Vagina (tissue), 2 donors: ENCODE measurements around the gene RGS6. TPM values are rescaled to one million over a fixed set of nuclear protein-coding genes. Genes with fewer than 3 reads are reported as not detected.

Experiments
- DNase-seq, 2 donors: peaks; one replicate each; pipeline ENCODE4 v3.0.0-alpha.2; 2017; ENCODE audit errors: extremely low spot score in 2 of 2
- H3K27ac ChIP-seq: fragments of 200-600 bp; sonication (generic); one replicate; pipeline ENCODE4 v1.5.1; 2019
- H3K27me3 ChIP-seq: fragments of 200-600 bp; sonication (generic); one replicate; pipeline ENCODE4 v1.5.1; 2019
- H3K36me3 ChIP-seq, 2 donors: fragments of 200-600 bp; sonication (generic); one replicate each; pipeline ENCODE4 v1.5.1; 2017 to 2019
- H3K4me1 ChIP-seq: fragments of 200-600 bp; sonication (generic); one replicate; pipeline ENCODE4 v1.5.1; 2019
- H3K4me3 ChIP-seq, 2 donors: fragments of 200-600 bp; sonication (generic); 1 replicate in 1 of 2; 2 replicates in 1 of 2; pipeline ENCODE4 v1.5.1; 2016 to 2019
- H3K9me3 ChIP-seq: fragments of 200-600 bp; sonication (generic); one replicate; pipeline ENCODE4 v1.5.1; 2019
- POLR2A ChIP-seq, 2 donors: fragments of 450-650 bp; IDR thresholded peaks; one replicate each; pipeline ENCODE4 v1.6.1; 2017; ENCODE audit warnings: antibody characterized with exemption in 2 of 2, mild to moderate bottlenecking in 2 of 2, moderate library complexity in 2 of 2
- POLR2AphosphoS5 ChIP-seq, 2 donors: sonication (generic); formaldehyde crosslinking; IDR thresholded peaks; one replicate each; pipeline ENCODE4 v1.9.0; 2017; ENCODE audit warnings: antibody characterized with exemption in 2 of 2, mild to moderate bottlenecking in 2 of 2, low read depth in 1 of 2; ENCODE audit not compliant: insufficient read depth in 1 of 2
- intact Hi-C: fragments of 100-400 bp; cut with DNase I; formaldehyde crosslinking; loops from one replicate; pipeline ENCODE4 v1.15.1; 2023
- total RNA-seq: library from RNA; depleted of rRNA; stranded (reverse); fragments of >200 nt; gene quantifications from one replicate; pipeline ENCODE4 v1.2.3, GENCODE V29; 2016
- TF ChIP-seq, protein P1 (sequence below), 3 experiments: fragments of 450-650 bp in 2 of 3; fragments of 200-600 bp in 1 of 3; sonication (generic) in 1 of 3; IDR thresholded peaks; one replicate each; pipeline ENCODE4 v1.5.1; 2017 to 2019; ENCODE audit warnings: antibody characterized with exemption in 3 of 3, mild to moderate bottlenecking in 2 of 3, moderate library complexity in 2 of 3

RGS6 gene
- total RNA-seq, 1 donor from 2014 or later = 2.0 TPM

DNA sequence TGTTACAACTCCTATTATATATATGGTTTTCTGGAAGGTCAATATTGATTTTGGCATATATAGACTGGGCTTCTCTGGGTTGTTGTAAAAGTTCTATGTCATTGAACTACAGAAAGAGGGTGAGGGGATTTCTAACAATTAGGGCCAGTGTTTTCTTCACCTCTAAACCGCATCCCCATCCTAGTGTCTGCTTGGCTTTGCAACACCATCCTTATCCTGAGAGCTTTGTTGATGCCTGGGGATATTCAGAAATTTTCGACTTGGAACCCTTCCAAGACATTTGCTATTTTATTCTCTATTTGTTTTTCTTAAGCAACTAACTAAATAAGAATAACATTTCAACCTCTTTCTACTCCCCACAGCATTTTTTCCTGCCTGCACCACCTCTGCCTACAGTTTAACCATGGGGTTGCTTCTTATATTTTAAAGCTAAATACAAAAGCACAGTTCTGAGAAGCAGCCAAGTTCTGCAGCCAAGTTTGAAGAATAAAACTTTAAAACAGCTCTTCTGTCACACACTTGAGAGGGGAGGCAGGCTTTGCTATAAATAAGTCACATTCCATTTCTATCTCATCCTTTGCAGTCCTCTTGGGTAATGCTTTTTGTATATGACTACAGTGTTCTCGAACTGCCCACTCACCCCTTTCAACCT is 53.4 kb downstream of the RGS6 start:
- H3K4me3 ChIP-seq = no peak overlapping the region
- peaks cover 10% of the 10 kb centered on the region for H3K4me1 ChIP-seq
- H3K27me3 ChIP-seq = no peaks in the 10 kb centered on the region
- H3K27ac ChIP-seq = no peak overlapping the region
- TF ChIP-seq, protein P1, sequence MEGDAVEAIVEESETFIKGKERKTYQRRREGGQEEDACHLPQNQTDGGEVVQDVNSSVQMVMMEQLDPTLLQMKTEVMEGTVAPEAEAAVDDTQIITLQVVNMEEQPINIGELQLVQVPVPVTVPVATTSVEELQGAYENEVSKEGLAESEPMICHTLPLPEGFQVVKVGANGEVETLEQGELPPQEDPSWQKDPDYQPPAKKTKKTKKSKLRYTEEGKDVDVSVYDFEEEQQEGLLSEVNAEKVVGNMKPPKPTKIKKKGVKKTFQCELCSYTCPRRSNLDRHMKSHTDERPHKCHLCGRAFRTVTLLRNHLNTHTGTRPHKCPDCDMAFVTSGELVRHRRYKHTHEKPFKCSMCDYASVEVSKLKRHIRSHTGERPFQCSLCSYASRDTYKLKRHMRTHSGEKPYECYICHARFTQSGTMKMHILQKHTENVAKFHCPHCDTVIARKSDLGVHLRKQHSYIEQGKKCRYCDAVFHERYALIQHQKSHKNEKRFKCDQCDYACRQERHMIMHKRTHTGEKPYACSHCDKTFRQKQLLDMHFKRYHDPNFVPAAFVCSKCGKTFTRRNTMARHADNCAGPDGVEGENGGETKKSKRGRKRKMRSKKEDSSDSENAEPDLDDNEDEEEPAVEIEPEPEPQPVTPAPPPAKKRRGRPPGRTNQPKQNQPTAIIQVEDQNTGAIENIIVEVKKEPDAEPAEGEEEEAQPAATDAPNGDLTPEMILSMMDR (IDR thresholded peaks at IDR 0.05) = no peak
- TF ChIP-seq POLR2A (IDR thresholded peaks at IDR 0.05) (no peak), POLR2AphosphoS5 (IDR thresholded peaks at IDR 0.05; ENCODE audit: insufficient read depth in 1 of 2, low read depth in 1 of 2) (no peak)
- intact Hi-C loops = no loop called here
- H3K9me3 ChIP-seq = no peaks in the 10 kb centered on the region
- no peak for DNase-seq
- no peaks in the 10 kb centered on the region for H3K36me3 ChIP-seq

GRCh38 chr14:71988476-71988875 is 56.2 kb downstream of the RGS6 start:
- TF ChIP-seq, protein P1 (IDR thresholded peaks at IDR 0.05) = no peak
- no peak for TF ChIP-seq POLR2AphosphoS5 (IDR thresholded peaks at IDR 0.05; ENCODE audit: insufficient read depth in 1 of 2, low read depth in 1 of 2)
- TF ChIP-seq POLR2A (IDR thresholded peaks at IDR 0.05) = no peak
- no peaks in the 10 kb centered on the region for H3K9me3 ChIP-seq
- intact Hi-C loops = no loop called here
- H3K4me1 ChIP-seq = peaks cover 10% of the 10 kb centered on the region
- no peaks in the 10 kb centered on the region for H3K36me3 ChIP-seq
- no peak overlapping the region for H3K27ac ChIP-seq
- DNase-seq = no peak
- no peaks in the 10 kb centered on the region for H3K27me3 ChIP-seq
- no peak overlapping the region for H3K4me3 ChIP-seq

- intact Hi-C loops = no loop called here
- TF ChIP-seq POLR2AphosphoS5 (IDR thresholded peaks at IDR 0.05; ENCODE audit: insufficient read depth in 1 of 2, low read depth in 1 of 2) (no peak), POLR2A (IDR thresholded peaks at IDR 0.05) (no peak)
- TF ChIP-seq, protein P1 (IDR thresholded peaks at IDR 0.05) = no peak
- H3K27ac ChIP-seq = no peak overlapping the region
These were observed 56.7 kb downstream of the RGS6 start for GRCh38 chr14:71988939-71989338.

DNA sequence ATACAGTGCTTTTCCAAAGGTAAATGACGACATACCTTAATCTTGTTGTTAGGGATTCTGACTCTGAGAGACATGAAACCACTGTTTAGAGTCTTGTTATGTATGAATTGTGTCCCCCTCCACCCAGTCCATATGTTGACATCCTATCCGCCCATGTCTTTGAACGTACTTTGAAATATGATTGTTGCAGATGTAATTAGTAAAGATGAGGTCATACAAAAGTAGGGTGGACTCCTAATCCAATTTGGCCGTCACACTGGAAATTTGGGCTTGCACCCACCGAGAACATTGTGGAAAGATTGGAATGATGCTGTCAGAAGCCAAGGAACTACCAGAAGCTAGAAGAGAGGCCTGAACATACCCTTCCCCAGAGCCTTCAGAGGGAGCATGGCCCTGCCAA is 62.2 kb downstream of the RGS6 start:
- H3K27me3 ChIP-seq = no peaks in the 10 kb centered on the region
- no peaks in the 10 kb centered on the region for H3K4me1 ChIP-seq
- intact Hi-C loops = no loop called here
- no peak for TF ChIP-seq POLR2A (IDR thresholded peaks at IDR 0.05)
- no peak for TF ChIP-seq POLR2AphosphoS5 (IDR thresholded peaks at IDR 0.05; ENCODE audit: insufficient read depth in 1 of 2, low read depth in 1 of 2)
- TF ChIP-seq, protein P1 (IDR thresholded peaks at IDR 0.05) = no peak
- no peaks in the 10 kb centered on the region for H3K9me3 ChIP-seq
- no peak overlapping the region for H3K4me3 ChIP-seq
- no peak for DNase-seq
- no peak overlapping the region for H3K27ac ChIP-seq
- no peaks in the 10 kb centered on the region for H3K36me3 ChIP-seq

More at GRCh38 chr14:71988939-71989338, 56.7 kb downstream of the RGS6 start:
- H3K4me1 ChIP-seq = peaks cover 10% of the 10 kb centered on the region
- no peaks in the 10 kb centered on the region for H3K9me3 ChIP-seq
- DNase-seq = no peak
- no peaks in the 10 kb centered on the region for H3K27me3 ChIP-seq
- no peak overlapping the region for H3K4me3 ChIP-seq
- H3K36me3 ChIP-seq = no peaks in the 10 kb centered on the region

GRCh38 chr14:71995741-71996140 is 63.5 kb downstream of the RGS6 start:
- Histone ChIP-seq H3K27ac (no peak overlapping the region), H3K9me3 (no peaks in the 10 kb centered on the region), H3K36me3 (no peaks in the 10 kb centered on the region), H3K27me3 (no peaks in the 10 kb centered on the region), H3K4me3 (no peak overlapping the region), H3K4me1 (no peaks in the 10 kb centered on the region)
- TF ChIP-seq, protein P1 (IDR thresholded peaks at IDR 0.05) = no peak
- no peak for DNase-seq
- intact Hi-C loops = no loop called here
